Activated T-helper 1 cell treated with Interleukin-2 at 50 U/mL for 16 hours (primary cell): ENCODE measurements around the gene CUL9.
A peak's percentile ranks its signal among the peaks of the same experiment; 100 is the strongest.

Experiments
- DNase-seq: peaks from one replicate; pipeline ENCODE4 v3.0.0-alpha.2; 2020; ENCODE audit warnings: low read depth

The CUL9 gene

DNA sequence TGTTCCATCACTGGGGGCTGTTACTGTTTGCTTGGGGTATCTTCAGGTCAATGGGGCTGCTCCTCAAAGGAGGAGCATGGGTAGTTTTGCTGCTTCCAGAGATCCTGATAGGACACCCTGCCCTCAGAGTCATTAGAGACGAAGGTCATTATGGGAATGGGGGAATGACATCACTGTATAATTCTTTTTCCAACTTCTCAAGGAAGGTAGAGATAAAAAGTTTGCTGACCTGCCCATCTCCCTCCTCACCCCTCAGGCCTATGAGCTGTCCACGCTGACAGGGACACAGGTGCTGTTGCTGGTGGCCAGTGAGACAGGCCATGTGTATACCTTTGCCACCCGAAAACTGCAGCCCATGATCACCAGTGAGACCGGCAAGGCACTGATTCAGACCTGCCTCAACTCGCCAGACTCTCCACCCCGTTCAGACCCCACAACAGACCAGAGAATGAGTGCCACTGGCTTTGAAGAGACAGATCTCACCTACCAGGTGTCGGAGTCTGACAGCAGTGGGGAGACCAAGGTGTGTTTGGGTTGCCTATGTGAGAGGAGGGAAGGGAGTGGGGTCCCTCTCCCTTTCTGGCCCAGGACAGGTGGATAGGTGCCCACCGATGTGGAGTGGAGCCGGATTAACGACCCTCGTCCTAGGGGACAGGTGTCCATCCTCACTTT, 8.3 kb upstream of the CUL9 start:
- DNase-seq: no peak

DNA sequence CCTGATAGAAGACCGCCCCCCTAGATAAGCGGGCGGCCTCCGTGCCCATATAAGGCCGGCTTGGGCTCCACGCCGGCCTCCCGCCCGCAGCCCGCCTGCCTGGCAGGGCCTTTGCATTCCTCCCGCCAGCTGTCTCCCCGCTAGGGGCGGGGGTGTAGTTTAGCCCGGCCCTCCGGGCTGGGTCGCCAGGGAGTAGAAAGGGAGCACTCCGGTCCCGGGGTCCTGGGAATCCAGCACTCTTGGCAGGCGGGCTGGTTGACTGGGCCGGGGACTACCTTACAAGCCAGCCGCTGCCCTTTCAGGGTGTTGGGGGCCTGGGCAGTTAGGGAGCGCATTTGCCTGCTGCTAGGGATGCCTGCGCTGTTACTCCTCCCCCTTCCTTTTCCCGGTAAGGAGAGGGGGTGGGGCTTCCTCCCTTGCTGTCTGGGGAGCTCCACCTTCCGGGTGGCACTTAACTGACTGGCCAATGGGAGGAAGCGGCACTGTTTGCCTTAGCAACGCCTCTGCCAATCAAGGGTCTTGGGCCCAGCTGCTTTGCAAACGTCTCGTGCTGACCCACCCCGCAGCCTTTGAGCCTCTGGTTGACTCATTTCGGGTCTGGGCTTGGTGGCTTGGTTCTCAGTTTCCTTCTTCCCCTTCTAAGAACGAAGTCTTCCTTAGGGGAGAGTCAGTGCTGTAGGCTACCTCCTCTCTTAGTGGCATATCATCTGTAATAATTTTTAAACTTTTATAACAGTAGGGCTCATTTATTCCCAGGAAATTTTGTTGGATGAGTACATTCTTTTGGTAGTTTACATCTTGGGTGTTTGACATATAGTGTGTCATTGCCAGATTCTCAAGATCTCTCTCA, 7.5 kb upstream of the CUL9 start:
- DNase-seq: peak; percentile 90

DNA sequence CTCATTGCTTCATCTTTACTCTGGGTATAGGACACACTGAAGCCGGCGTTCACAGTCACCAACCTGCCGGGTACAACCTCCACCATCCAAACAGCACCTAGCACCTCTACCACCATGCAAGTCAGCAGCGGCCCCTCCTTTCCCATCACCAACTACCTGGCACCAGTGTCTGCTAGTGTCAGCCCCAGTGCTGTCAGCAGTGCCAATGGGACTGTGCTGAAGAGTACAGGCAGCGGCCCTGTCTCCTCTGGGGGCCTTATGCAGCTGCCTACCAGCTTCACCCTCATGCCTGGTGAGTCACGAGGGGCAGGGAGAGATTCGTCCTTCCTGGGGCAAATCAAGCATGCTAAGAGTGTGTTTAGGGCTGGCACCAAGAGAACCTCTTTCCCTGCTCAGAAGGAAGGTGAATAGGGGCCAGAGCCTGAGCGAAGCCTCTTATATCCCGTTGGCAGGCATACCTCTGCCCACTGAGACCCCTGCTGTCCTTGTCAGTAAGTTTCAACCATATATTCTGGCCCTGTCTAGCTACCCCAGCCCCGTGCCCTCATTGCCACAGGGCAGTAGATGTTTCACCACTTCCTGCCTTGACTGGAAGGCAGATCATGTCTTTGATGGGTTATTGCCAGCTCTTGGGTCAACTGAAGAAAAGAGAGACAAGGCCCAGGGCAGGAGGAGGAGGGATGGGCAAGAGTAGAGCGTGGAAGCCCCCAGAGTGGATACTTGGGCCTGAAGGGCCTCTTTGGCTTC, 6.1 kb upstream of the CUL9 start:
- no peak for DNase-seq

DNA sequence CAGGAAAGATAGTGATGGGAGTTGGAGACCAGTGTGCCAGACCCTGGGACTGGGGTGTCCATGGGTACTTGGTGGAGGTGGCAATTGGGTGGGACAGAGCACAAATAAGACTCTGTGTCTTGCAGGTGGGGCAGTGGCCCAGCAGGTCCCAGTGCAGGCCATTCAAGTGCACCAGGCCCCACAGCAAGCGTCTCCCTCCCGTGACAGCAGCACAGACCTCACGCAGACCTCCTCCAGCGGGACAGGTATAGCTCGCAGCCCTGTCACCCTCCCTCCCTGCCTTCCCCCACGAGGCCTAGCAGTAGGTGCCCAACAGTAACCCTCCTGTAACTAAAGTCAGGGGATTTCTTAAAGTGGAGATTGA, 5.6 kb upstream of the CUL9 start:
- no peak for DNase-seq

DNA sequence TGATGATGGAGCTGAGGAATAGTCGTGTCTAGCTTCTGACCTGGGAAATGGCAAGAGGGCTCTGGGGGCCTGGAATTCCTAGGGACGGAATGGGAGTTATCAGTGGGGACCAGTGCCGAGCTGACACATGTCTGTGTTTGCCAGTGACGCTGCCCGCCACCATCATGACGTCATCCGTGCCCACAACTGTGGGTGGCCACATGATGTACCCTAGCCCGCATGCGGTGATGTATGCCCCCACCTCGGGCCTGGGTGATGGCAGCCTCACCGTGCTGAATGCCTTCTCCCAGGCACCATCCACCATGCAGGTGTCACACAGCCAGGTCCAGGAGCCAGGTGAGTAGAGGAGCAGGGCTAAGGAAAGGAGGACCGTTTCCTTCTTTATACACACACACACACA, 3.8 kb upstream of the CUL9 start:
- DNase-seq: no peak

DNA sequence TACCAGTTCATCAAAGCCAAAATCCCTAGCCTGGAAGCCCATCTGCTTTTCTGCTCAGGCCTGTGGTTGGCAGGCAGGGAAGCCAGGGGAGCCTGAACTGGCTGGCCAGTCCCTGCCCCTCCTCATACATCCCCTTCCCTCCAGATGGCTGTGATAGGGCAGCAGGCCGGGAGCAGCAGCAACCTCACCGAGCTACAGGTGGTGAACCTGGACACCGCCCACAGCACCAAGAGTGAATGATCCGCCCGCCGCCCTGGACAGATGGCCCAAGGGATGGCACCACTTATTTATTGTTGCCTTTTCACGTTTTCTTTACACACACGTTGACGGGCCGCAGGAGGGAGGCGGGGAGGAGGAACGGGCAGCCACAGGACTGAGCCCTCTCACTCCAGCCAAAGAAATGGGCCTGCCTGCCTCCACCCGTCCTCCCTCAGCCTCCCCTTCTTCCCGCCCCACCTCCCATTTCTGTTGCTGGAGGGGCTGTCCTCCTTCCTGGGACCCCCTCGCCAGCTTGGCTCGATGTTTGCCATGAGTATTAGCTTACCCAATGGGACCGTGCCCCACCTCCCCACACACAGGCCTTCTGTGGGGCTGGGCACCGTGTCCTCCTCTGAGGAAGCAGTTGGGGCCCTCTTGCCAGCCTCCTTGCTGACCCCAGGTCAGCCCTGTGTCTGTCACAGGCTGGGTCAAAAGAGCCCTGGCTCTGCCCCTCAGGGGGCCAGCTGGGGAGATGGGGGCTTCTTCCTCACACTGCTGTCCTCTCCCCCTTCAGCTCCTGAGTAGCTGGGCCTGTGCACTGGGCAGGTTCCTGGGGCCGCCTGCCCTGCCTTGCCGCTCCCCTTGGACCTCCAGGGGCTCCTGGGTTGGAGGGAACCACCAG, 2.8 kb upstream of the CUL9 start:
- DNase-seq: no peak

DNA sequence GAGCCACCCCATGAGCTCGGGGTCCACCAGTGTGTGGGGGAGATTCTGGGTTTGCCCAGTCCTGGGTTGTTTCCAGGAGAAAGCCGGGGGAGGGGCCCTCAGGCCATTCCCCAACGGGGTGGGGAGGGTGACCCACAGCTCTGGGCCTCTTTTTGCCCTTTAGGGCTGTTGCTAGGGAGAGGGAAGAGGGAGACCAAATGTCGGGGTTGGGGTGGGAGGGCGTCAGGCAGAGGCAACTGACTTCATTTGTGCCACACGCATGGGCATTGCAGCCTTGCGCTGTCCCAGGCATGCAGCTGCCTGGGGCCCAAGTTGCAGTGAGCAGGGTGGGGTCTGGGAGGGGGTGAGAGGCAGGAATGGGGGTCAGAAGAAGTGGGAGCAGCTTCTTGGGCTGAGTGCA, 1.9 kb upstream of the CUL9 start:
- no peak for DNase-seq

DNA sequence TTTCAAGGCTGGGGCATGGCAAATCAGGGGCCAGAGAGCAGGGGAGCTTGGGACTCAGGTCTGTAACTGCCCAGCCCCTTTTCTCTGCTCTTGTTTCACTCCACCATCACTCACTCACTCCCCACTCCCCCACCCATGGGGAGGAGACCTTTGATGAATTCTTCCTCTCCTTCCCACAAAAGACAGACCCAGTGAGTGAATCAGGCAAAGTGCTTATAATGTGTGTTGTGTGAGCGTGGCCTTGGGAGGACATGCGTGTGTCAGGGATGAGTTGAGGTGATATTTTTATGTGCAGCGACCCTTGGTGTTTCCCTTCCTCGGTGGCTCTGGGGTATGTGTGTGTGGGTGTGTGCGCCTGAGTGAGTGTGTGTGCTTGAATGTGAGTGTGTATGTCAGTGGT, 1.0 kb upstream of the CUL9 start:
- DNase-seq: no peak

DNA sequence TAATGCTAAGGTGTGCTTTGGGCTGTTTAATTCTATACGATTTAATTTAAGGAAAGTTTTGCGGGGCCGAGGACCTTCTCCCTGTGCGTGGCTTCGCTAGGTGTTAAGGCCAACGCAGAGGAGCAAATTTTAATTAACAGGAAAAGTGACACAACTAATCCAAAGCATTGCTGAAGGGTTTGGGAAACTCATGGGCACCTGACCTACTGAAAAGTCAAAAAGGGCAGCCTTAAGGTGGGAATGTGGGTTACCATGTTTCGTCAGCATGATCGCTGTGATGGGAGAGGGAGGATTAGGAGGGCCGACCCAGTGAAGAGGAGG, 415 bp upstream of the CUL9 start:
- no peak for DNase-seq

DNA sequence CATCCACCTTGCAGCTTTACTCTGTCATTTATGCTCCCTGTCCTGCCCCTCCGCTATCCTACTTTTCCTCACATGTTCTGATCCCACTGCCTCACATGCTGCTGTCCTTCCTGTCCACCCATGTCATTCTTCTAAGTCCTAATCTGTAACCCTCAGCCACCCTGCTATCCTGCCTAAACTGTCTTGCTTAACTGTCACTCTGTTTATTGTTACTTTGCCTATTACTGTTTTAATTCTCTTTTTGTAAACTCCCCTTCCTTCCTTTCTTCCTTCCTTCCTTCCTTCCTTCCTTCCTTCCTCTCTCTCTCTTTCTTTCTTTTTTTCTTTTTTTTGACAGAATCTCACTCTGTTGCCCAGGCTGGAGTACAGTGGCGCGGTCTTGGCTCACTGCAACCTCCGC, 1.4 kb downstream of the CUL9 start:
- DNase-seq: no peak

DNA sequence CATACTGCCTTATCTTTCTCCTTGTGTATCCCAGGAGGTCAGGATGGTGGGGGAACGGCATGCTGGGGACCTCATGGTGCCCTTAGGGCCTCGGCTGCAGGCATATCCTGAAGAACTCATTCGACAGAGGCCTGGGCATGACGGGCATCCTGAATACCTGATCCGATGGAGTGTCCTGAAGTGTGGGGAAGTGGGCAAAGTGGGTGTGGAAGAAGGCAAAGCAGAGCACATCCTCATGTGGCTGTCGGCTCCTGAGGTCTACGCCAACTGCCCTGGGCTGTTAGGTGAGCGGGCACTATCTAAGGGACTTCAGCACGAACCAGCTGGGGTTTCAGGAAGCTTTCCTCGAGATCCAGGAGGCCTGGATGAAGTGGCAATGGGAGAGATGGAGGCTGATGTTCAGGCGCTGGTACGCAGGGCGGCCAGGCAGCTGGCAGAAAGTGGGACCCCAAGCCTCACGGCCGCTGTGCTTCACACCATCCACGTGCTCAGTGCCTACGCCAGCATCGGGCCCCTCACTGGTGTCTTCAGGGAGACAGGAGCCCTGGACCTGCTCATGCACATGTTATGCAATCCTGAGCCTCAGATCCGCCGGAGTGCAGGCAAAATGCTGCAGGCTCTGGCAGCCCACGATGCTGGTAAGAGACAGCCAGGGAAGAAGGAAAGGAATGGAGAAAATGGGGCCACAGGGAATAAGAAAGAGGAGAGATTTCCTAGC, 2.4 kb downstream of the CUL9 start:
- DNase-seq: no peak

DNA sequence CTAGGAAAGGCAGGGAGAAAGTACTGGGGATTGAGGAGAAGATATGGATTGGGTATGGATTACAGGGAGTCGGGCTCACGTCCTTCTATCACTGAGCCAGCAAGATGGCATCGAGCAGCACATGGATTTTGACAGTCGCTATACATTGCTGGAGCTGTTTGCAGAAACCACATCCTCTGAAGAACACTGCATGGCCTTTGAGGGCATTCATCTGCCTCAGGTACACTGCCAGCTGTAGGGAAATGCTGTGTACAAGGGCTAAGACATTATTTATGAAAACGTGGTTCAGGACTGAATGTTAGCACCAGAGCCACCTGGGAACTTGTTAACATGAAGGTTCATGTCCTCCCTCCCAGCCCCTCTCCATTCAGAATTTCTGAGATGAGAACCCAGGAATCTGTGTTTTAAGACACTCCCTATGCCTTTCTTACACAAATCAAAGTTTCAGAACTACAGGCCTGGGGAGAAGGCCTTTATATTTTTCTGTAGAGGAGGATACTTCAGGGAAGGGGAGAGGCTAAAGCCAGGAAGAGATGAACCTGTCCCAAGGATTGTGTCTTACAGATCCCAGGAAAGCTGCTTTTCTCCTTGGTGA, 3.5 kb downstream of the CUL9 start:
- no peak for DNase-seq

DNA sequence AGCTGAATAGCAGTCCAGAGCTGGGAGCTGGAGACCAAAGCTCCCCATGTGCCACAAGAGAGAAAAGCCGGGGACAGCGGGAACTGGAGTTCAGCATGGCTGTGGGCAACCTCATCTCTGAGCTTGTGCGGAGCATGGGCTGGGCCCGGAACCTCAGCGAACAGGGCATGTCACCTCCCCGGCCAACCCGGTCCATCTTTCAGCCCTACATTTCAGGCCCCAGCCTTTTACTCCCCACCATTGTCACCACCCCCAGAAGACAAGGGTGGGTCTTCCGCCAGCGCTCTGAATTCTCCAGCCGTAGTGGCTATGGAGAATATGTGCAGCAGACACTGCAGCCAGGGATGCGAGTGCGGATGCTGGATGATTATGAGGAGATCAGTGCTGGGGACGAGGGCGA, 4.0 kb downstream of the CUL9 start:
- DNase-seq: no peak

DNA sequence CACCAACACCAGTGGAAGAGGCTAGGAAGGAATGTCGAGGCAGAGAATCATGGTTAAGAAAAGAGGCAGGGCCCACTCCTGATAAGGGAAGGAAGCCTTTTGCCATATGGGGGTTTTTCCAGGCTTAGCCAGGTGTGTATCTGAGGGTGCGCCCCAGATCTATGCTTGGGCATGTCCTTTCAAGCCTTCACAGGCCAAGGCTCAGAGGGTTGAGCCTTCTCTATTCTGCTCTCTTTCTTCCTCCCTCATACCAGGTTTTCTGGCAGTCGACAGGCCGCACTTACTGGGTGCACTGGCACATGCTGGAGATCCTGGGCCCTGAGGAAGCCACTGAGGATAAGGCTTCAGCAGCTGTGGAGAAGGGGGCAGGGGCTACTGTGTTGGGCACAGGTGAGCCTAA, 4.7 kb downstream of the CUL9 start:
- DNase-seq: no peak

DNA sequence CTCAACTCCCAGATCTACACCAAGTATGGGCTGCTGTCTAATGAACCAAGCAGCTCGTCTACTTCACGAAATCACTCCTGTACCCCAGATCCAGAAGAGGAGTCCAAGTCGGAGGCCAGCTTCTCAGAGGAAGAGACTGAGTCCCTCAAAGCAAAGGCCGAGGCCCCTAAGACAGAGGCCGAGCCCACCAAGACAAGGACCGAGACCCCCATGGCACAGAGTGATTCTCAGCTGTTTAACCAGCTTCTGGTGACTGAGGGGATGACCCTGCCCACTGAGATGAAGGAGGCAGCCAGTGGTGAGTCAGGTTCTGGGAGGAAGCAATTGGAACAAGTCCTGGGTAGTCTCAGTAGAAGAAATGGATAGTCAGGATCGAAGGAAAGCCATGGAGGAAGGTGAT, 5.8 kb downstream of the CUL9 start:
- no peak for DNase-seq

DNA sequence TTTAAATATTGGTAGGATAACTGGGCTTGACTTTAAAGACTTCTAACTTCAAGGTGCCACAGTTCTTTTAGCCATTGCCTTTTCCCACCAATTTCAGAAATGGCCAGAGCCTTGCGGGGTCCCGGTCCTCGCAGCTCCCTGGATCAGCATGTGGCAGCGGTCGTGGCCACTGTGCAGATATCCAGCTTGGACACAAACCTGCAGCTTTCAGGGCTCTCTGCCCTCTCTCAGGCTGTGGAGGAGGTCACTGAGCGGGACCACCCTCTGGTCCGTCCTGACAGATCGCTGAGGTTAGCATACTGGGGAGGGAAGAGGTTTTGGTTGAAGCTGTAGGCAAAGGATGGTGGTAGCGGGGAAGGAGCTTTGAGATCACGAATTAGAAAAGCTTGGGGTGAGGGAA, 6.4 kb downstream of the CUL9 start:
- DNase-seq: no peak

DNA sequence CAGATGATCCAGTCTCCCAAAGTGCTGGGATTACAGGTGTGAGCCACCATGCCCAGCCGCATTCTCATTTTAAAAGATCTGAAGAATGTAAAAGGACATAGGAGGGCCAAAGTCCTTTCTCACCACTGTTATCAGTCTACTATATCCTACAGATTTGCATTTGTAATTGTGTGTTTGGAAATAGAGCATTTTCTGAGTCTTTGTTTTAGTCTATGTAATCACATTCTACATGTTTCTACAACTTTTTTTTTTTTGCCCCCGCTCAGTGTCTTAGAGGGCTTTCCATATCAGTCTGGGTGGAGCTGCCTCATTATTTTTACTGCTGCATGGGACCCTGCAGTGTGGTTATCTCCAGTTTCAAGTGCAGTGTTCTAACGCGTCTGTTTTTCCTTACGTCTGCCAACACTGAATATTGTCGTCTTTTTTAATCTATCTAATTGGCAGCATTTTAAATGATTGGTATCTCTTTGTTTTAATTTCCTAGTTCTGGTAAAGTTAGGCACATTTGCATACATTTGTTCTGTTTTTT, 7.8 kb downstream of the CUL9 start:
- no peak for DNase-seq

DNA sequence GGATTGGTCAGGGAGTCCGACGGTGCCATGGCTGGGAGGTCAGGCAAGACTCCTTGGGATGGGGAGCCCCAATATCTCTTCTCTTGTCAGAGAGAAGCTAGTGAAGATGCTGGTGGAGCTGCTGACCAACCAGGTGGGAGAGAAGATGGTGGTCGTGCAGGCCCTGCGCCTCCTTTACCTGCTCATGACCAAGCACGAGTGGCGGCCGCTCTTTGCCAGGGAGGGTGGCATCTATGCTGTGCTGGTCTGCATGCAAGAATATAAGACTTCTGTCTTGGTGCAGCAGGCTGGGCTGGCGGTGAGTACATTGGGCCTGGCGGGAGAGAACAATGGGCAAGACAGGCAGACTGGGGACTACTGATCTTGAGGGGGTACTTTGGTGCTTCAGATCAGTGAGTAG, 10.9 kb downstream of the CUL9 start:
- no peak for DNase-seq

DNA sequence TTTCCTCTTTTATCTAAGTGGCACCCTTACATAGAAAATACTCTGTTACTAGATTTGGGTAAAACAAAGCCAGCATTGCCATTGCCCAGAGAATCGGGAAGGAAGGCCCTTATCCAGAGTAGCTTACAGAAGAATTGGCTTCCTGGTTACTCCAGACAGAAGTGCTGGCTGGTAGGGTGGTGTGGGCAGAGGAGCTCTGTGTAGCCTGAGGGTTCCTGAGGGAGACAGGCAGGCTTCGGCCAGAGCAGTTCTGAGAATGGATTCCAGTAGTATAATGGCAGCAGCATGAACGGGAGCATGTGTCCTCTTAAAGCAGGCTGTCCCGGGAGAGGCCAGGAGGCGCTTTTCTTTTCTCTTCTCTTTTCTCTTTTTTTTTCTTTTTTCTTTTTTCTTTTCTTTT, 11.9 kb downstream of the CUL9 start:
- DNase-seq: no peak

DNA sequence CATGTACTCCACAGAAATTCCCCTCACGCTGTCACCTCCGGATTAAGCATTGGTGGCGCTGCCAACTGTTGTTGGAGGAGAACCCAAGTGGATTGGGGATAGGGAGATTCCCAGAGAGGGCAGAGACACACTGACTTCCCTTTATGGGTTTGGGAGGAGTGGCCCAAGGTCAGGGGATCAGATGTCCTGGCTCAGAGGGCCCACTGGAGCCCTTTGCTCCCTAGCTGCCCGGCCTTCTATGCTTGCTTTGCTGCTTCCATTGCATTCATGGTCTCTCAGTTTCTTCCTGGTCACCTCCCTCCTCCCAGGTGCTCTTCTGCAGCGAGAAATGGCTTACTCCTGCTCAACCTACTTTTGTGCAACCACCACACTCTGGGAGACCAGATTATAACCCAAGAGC, 14.3 kb downstream of the CUL9 start:
- DNase-seq: no peak

DNA sequence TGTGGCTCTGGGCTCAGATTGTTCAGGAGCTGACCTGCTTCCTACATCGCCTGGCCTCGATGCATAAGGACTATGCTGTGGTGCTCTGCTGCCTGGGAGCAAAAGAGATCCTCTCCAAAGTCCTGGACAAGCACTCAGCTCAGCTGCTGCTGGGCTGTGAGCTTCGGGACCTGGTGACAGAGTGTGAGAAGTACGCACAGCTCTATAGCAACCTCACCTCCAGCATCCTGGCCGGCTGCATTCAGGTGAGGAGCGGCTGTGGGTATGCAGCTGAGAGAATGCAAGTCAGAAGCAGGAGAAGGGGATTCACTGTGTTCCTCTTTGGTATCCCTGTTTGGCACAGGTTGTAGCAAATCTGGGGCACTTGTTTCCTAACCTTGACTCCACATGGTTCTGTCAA, 17.9 kb downstream of the CUL9 start:
- no peak for DNase-seq
